Tibial nerve (tissue), 4 donors: ENCODE data around the gene C1QL2.

Source experiments
- EP300 ChIP-seq, 2 donors: sonication (generic); formaldehyde crosslinking; IDR thresholded peaks; one replicate each; pipeline ENCODE4 v1.6.1; 2017; ENCODE audit warnings: antibody characterized with exemption in 2 of 2, mild to moderate bottlenecking in 1 of 2
- POLR2A ChIP-seq, 2 donors: fragments of 450-650 bp; IDR thresholded peaks; one replicate each; pipeline ENCODE4 v1.6.1; 2017; ENCODE audit warnings: antibody characterized with exemption in 2 of 2, mild to moderate bottlenecking in 2 of 2, moderate library complexity in 2 of 2
- TF ChIP-seq, protein P1 (sequence below), 5 experiments: fragments of 200-600 bp in 3 of 5; fragments of 450-650 bp in 2 of 5; sonication (generic) in 3 of 5; IDR thresholded peaks; one replicate each; pipeline ENCODE4 v1.5.1; 2016 to 2019; ENCODE audit warnings: antibody characterized with exemption in 5 of 5, mild to moderate bottlenecking in 3 of 5, moderate library complexity in 2 of 5

- TF ChIP-seq, protein P1, sequence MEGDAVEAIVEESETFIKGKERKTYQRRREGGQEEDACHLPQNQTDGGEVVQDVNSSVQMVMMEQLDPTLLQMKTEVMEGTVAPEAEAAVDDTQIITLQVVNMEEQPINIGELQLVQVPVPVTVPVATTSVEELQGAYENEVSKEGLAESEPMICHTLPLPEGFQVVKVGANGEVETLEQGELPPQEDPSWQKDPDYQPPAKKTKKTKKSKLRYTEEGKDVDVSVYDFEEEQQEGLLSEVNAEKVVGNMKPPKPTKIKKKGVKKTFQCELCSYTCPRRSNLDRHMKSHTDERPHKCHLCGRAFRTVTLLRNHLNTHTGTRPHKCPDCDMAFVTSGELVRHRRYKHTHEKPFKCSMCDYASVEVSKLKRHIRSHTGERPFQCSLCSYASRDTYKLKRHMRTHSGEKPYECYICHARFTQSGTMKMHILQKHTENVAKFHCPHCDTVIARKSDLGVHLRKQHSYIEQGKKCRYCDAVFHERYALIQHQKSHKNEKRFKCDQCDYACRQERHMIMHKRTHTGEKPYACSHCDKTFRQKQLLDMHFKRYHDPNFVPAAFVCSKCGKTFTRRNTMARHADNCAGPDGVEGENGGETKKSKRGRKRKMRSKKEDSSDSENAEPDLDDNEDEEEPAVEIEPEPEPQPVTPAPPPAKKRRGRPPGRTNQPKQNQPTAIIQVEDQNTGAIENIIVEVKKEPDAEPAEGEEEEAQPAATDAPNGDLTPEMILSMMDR (IDR thresholded peaks at IDR 0.05): no peak
- TF ChIP-seq POLR2A (IDR thresholded peaks at IDR 0.05) (no peak), EP300 (IDR thresholded peaks at IDR 0.05) (no peak)
These were observed 21.4 kb upstream of the C1QL2 start for GRCh38 chr2:119179991-119180390.
